GM19035 (cell line): ENCODE measurements around the gene CACNB1.
A peak's percentile ranks its signal among the peaks of the same experiment; 100 is the strongest.

Source experiments
- ATAC-seq: cut with Tn5 transposase; IDR thresholded peaks from one replicate; pipeline ENCODE4 v1.9.1; 2021; ENCODE audit not compliant: unreplicated experiment

Gene CACNB1

DNA sequence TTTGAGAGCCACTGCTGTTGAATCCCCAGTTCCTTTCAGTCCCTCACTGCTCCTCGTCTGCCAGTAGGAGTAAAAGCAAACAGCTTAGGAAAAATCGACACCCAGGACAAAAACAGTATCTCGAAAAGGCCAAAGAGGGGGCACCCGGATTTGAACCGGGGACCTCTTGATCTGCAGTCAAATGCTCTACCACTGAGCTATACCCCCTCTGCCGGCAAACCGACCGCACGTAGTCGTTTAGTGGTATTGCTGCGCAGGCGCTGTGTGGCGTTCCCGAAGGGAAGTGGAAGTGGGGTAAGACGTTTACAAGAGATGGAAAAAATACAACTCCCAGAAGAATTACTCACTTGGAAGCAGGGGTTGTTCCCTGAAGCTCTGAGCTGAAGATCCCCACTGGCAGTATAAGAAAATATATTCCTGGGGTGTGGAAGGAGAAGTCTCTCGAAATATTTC lies 43.8 kb downstream of the CACNB1 start:
- peak; percentile 66 for ATAC-seq

DNA sequence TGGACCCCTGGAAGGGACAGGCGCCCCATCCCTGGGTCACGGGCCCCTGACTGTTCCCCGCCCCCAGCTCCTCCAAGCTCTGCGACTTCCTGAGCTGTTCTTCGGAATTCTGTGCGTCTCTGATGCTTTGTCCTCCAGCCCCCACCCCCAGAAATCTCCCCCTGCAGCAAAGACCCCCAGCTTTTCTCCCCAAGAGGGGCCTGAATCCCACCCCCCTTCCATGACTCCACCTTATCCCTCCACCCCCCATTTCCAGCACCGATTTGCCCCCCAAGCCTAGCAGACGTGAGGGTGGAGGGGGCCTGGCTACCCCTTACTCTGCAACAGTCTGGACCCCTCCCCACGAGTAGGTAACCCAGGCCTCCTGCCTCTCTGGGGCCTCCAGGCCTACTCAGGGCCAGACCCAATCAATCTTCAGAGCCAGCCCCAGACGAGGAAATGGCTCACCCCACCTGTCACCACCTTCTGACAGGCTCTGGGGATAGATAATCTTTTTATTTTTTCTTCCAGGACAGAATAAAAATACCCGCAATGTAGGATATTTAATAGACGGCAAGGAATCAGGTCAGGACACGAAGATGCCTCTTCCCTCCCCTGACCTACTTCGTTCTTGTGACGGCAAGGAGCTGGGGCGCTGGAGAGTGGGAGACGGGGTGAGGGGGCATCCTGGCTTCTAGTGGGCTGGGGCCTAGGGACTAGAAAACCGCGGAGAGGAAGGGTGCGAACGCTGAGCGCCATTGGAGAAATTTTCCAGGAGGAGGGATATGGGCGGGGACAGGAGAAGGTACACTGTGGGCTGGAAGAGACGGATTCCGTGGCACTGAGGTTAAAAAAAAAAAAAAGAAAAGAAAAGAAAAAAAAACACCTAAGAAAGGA lies 45.3 kb downstream of the CACNB1 start:
- no peak for ATAC-seq

DNA sequence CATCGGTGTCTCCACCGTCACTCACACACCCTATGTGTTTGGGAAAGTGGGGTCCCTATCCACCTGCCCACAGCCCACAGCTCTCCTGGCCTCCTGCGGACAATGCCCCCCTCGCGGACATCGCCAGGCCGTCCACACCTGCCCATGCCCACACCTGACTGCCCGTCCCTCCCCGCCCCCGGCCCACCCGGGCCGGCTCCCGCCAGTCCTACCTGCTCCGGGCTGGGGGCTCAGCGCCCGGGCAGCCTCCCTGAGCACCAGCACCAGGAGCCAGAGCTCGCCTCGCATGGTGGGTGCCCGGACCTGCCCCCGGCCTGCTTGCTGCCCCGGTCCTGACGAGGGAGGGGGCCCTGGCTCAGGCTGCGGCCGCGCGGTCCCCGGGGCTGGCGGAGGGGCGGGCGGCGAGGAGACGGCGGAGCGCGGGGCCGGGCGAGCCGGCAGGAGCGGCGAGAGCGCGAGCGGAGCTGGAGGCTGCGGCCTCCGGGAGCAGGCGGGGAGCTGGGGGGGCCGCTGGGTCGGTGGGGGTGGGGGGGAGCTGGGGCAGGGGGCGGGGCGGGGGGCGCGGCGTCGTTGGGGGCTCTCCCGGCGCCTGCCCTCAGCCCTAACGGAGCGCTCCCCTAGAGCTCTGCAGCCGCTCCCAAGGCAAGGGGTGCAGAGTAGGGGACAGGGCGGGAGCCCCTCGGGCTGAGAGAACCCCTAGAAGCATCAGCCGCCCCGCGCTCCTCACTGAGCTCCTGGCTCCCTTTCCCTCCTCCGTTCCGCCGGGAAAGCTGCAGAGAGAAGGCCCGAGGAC lies 46.1 kb downstream of the CACNB1 start, which contains the start of gene PLXDC1:
TSS of gene PLXDC1 (minus strand) at position 488 of the 793 bp plus-strand sequence. CDS start at position 288, 200 bp downstream.
- no peak for ATAC-seq

DNA sequence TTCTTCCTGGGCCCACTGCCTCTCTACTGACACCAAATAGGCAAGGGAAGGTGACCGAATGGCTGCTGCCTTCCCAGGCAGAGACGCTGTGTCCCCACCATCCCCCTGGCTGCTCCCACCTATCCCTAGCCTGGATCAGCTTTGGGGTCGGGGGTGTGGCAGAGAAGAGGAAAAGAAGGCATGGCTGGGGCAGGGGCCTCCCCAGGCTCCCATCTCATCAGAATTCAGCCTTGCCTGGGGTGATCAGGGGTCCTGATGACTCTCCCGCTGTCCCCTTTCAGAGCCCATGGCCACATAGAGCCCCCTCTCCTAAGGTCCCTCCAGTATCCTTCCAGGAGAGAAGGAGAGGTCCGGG lies 46.7 kb downstream of the CACNB1 start:
- no peak for ATAC-seq

DNA sequence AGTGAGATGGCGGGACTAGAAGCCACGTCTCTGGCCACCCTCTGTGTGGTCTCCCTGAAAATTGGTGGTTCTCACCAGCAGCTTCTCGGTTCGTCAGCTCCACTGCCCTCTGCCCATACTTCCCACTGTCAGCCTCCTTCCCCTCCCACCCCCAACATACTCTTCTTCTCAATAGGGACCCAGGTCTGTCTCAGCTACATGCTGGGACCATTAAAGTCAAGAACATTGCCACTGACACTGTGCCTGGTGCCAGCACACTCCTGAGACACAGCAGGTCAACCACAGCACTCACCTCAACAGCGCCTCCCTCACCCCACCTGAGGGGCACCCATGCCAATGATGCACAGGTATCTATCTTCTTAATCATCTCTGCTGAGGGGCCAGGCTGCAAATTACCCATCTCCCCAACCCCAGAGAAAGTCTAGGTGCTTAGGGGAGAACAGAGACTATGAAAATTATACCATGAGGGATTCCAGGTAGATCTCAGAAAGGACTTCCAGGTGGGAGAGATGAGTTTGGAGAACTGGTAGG lies 47.3 kb downstream of the CACNB1 start:
- ATAC-seq: no peak

DNA sequence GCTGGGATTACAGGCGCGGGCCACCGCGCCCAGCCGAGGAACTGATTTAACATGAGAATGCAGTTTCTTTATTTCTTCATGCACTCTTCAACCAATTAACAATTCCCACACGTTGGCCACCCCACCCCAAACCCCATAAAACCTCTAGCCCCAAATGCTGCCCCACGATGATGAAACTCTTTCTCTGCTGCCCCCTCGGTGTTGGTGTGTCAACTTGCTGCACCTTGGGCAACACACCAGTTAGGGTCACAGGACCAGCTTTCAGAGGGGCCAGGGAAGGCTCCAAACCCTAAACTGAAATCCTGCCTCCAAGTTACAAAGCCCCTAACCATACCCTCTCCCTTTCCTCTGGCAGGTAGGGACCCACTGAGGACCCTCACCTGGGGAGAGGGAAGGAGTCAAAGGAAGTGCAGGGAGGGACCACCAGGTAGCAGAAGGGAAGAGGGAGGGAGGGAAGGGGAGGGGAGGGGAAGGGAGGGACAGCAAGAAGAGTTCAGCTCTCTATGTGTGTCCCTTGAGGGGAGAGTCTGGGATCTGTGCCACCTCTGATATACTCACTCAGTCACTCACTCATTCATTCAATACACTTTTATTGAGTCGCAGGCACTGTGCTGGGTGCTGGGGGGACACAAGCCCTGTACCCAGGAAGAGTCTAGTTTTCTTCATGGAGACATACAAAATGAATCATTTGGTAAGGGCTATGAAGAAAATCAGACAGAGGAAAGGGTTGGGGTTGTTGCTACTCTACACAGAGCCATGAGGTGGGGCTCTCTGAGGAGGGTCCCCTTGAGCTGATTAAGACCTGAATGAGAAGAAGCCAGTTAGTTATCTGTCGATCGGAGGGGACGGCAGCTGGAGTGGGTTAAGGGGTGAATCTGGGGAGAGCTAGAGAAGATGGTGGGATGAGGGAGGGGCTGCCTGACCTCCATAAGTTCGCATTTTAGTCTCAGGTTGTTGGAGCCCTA lies 50.0 kb downstream of the CACNB1 start:
- ATAC-seq: no peak

DNA sequence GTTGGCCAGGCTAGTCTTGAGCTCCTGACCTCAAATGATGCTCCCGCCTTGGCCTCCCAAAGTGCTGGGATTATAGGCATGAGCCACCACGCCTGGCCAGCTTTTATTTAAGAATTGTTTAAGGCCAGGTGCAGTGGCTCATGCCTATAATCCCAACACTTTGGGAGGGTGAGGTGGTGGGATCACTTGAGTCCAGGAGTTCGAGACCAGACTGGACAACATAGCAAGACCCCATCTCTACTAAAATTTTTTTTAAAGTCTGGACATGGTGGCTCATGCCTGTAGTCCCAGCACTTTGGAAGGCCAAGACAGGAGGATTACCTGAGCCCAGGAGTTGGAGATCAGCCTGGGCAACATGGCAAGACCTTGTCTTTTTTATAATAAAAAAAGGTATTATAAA lies 51.2 kb downstream of the CACNB1 start:
- ATAC-seq: no peak

DNA sequence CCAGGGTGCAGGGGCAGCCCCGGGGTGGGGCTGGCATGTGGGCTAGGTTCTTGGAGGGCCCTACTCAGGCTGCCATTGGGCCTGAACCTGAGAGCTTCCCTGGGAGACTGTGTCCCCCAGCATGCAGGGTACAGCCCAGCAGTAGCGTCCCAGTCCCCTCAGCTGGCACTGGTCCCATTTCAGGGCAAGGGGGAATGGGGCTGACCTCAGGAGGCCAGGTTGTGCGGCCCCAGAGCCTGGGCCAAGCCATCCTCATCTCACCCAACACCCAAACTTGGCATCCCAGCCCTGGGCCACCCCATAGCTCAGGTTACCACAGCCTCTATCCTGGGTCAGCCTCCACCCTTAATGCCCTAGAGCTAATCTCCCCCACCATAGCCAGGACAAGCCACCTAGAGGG lies 52.3 kb downstream of the CACNB1 start:
- ATAC-seq: no peak

DNA sequence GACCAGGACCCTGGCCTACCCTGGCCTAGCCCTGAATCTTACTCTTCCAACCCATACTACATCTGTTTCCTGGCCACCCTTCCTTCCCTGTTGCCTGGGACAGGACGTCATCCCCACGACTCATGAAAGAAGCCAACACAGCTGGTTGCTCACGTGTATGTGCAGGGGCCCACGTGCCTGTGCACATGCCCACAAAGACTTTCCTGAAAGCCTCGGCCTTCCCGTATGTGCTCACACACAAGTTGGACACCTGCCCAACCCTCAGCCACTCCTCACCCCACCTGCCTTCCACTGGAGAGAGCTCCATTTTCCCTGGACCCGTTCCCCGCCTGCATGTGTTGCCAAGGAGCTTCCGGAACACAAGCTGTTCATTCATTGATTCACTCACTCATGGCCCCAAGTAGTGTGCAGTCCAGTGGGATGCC lies 53.0 kb downstream of the CACNB1 start:
- no peak for ATAC-seq

DNA sequence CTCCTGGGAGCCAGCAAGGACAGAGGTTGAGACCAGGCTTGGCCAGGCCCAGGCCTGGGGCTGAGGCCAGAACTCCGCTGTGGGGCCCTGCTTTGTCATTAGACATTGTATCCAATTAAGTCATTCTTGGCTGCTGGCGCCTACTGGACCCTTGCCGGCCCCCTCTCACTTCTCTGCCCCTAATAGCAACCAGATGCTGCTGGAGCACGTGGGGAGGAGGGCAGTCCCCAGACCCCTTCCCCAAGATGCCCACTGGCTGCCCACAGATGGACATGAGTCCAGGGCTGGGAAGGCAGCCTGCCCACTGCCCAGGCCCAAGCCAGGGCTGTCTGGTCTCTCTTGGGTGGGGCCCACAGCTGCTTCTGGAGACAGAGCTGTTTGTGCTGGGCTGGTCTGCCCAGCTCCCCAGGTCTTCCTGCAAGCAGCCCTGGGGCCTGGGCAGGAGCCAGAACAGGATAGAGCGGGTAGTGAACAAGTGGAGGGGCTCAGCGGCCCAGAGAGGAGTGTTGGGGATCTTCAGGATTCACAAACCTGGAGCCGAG lies 53.8 kb downstream of the CACNB1 start:
- ATAC-seq: no peak

DNA sequence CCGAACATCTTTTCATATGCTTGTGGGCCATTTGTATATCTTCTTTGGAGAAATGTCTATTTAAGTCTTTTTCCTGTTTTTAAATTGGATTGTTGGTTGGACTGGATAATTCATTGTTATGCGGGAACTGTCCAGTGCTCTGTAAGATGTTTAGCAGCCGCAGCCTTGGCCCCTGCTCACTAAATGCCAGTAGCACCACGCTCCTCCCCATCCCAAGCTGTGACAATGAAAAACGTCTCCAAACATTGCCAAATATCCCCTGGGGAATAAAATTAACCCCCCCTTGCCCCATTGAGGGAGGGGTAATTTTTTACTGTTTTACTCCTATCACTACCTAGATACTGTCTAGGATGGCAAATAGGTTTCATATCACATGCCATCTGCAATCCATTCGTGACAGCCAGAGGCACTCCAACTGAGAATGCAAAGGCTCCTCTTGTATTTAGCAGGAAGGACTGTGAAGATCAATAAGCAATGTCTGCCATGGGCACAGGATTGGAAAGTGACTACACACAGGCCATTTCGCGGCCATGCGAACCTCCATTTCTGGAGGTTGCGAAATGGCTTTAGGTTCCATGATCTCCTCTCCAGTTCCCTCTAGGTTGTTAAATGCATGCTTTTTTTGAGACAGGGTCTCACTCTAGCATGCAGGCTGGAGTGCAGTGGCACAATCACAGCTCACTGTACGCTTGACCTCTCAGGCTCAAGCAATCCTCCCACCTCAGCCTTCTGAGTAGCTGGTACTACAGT lies 55.4 kb downstream of the CACNB1 start:
- no peak for ATAC-seq

DNA sequence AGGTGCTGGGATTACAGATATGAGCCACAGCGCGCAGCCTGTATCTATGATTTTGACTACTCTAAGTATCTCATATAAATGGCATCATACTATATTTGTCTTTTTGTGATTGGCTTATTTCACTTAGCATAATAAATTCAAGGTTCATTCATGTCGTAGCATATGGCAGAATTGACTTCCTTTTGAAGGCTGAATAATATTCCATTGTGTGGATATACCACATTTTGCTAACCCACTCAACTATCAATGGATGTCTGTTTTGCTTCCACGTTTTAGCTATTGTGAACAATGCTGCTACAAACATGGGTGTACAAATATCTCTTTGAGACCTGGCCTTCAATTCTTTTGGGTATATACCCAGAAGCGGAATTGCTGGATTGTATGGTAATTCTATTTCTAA lies 56.2 kb downstream of the CACNB1 start:
- ATAC-seq: no peak

DNA sequence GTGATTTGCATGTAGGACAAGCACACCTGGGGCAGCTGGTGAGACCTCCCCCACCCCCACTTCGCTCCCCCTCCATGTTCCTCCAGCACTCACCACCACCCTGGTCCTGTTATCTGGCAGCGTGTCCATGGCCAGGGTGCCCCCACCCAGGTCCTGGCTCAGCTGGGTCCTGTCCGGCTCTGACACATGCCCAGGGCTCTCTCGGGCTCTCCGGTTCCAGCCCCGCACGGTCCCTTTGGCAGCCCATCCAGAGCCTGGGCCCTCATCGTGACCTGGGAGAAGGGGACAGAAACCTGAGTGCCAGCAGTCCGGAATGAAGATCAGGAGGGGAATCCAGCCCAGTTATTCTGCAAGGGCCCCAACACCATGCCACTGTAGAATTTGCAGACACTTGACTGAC lies 57.9 kb downstream of the CACNB1 start:
- no peak for ATAC-seq

DNA sequence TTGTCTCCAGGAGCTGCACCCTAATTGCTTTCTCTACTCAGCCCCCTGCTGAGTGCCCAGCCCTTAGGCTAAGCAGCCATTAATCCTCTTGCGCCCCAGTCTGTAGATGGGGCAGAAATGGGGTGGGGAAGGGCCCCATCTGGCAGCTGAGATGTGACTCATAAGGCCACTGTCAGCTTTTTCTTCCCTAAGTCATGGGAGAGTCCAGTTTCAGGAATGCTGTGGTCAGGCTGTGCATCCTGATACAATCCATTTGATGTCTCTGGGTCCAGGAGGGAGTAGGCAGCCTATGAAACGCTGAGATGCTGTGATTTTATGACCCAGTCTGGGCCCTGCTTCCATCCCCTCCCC lies 58.3 kb downstream of the CACNB1 start:
- ATAC-seq: no peak

DNA sequence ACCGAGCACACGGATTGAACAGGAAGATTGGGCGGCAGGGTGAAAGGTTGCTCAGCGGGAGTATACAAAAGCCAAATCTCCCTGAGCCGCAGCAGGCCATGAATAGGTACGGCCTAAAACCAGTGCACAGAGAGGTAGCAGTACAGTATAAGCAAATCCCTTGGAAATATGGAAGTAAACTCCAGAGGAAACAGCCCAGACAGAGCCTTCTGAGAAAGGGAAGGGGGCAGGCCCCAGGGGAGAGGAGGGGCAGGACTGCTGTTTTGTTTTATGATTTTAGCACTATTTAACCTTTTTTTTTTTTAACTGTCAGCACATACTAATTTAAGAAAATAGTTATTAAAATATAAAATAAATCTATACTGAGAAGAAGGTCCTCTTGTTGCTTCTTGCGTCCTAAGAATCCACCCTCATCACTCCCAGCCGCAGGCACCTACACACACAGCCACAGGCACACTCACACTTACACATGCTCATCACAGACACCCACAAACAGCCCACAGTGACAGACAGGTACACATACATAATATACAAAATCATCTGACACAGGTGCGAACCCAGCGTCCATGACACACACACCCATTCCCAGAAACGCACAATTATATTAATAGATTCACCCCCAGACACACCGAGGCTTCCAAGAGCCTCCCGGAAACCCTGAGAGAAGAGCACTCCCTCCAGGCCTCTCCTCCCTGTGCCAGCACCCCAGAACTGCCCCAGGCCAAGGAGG lies 58.9 kb downstream of the CACNB1 start:
- no peak for ATAC-seq

DNA sequence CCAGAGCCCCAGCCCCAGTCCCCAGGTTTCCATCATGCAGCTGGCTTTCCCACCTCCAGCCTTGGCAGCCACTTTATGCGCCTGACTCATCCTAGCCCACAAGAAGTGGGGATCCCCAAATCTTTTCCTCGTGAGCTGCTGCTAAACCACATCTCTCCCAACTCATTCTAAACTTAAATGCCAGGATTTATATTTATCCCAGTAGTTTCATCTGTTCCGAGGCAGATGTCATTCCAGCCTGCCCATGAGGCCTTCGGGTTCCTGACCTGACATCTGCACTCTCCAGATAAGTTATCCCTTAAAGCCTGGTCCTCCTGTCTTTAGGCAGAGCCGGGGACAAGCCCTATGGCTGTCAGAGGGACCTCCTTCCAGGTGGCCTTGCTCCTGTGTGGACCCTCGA lies 62.6 kb downstream of the CACNB1 start:
- no peak for ATAC-seq

DNA sequence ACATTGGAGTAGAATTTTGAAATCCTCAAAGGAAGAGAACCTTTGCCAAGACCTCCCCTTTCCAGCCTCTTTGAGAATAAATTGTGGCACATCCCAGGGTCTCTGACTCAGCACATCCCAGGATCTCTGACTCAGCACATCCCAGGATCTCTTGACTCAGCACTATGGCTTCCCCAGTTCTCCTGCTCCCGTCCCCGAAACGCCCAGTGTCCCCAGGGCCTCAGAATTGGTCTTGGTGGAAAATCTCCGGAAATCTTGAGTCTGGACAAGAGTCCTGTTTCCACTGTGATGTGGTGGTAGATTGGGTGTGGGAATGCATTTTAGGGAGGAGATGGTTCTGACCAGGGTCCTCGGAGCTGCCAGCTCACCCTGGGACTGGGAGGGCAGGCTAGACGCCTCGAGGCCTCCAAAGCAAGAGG lies 65.3 kb downstream of the CACNB1 start:
- ATAC-seq: no peak

DNA sequence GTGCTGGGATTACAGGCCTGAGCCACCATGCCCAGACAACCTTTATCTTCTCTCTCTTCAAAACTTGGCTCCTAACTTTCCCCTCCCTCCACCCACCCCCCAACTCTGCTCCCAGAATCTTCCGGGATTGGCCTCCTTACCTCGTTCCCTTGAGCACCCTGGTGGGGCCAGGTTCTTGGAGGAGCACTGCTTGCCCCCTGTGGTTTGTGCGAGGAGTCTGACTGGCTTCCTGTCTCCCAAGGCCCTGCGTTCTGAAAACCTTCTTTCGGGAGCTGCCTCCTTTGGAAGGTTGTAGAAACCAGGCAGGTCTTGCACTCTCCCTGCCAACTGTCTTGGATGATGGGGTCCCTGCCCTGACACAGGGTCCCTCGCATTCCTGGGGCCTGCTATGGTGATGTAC lies 65.9 kb downstream of the CACNB1 start:
- no peak for ATAC-seq

DNA sequence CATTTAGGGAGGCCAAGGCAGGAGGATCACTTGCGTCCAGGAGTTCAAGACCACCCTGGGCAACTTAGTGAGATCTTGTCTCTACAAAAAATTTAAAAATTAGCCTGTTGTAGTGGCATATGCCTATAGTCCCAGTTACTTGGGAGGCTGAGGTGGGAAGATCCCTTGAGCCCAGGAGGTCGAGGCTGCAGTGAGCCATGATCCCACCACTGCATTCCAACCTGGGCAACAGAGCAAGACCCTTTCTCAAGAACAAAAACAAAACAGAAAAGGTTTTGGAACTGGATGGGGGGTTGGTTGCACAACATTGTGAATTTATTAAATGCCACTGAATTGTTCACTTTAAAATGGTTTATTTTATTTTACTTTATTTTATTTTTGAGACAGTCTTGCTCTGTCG lies 67.3 kb downstream of the CACNB1 start:
- ATAC-seq: no peak
